ENCODE data around the gene ALOX12. TPM values are rescaled to one million over a fixed set of nuclear protein-coding genes. Genes with fewer than 3 reads are reported as not detected.
A peak's percentile ranks its signal among the peaks of the same experiment; 100 is the strongest.

Gene ALOX12
- total and polyA plus RNA-seq, 2 donors = under 0.01 to 0.32 TPM

- no peak overlapping the region for H3K27ac ChIP-seq (ENCODE audit: low read depth in 1 of 2, low read length in 1 of 2)
- H3K4me3 ChIP-seq (ENCODE audit: low read length in 2 of 2) = no peak overlapping the region
- H3K4me1 ChIP-seq (ENCODE audit: control insufficient read depth in 2 of 2, insufficient read depth in 2 of 2, low read length in 2 of 2) = peaks cover 27 to 32% of the 10 kb centered on the region in 2 donors
- no peak for DNase-seq (ENCODE audit: low read depth in 6 of 9, low spot score in 9 of 9)
- WGBS = 98% methylated on average over 2 of the region's 2 CpGs
- no peaks in the 10 kb centered on the region for H3K9me3 ChIP-seq (ENCODE audit: control insufficient read depth in 2 of 2, insufficient read depth in 1 of 2, low read length in 1 of 2)
- H3K27me3 ChIP-seq (ENCODE audit: control insufficient read depth in 2 of 2, insufficient read depth in 1 of 2, low read length in 1 of 2) = no peaks in the 10 kb centered on the region
- peaks cover 4 to 5% of the 10 kb centered on the region in 2 donors for H3K36me3 ChIP-seq (ENCODE audit: control insufficient read depth in 2 of 2, insufficient read depth in 2 of 2, low read length in 1 of 2)
Measured at GRCh38 chr17:7010523-7010922, 14.7 kb downstream of the ALOX12 start.

- H3K27me3 ChIP-seq (ENCODE audit: control insufficient read depth in 2 of 2, insufficient read depth in 1 of 2, low read length in 1 of 2) = no peaks in the 10 kb centered on the region
- H3K9me3 ChIP-seq (ENCODE audit: control insufficient read depth in 2 of 2, insufficient read depth in 1 of 2, low read length in 1 of 2) = no peaks in the 10 kb centered on the region
- DNase-seq (ENCODE audit: low read depth in 6 of 9, low spot score in 9 of 9) = no peak
- H3K36me3 ChIP-seq (ENCODE audit: control insufficient read depth in 2 of 2, insufficient read depth in 2 of 2, low read length in 1 of 2) = peaks cover 5% of the 10 kb centered on the region in 2 donors
- no peak overlapping the region for H3K27ac ChIP-seq (ENCODE audit: low read depth in 1 of 2, low read length in 1 of 2)
- peak overlapping the region; percentile 80 to 93 for H3K4me3 ChIP-seq (ENCODE audit: low read length in 2 of 2)
- H3K4me1 ChIP-seq (ENCODE audit: control insufficient read depth in 2 of 2, insufficient read depth in 2 of 2, low read length in 2 of 2) = peaks cover 33 to 40% of the 10 kb centered on the region in 2 donors
- 67% methylated on average over 14 of the region's 14 CpGs for WGBS
Measured at GRCh38 chr17:7011415-7011814, 15.6 kb downstream of the ALOX12 start.

GRCh38 chr17:7011942-7012254 is 16.0 kb downstream of the ALOX12 start:
- H3K27ac ChIP-seq (ENCODE audit: low read depth in 1 of 2, low read length in 1 of 2) = peak overlapping the region; percentile 89 to 90
- H3K36me3 ChIP-seq (ENCODE audit: control insufficient read depth in 2 of 2, insufficient read depth in 2 of 2, low read length in 1 of 2) = peaks cover 4 to 10% of the 10 kb centered on the region in 2 donors
- H3K9me3 ChIP-seq (ENCODE audit: control insufficient read depth in 2 of 2, insufficient read depth in 1 of 2, low read length in 1 of 2) = no peaks in the 10 kb centered on the region
- 1% methylated on average over 6 of the region's 6 CpGs for WGBS
- DNase-seq (ENCODE audit: low read depth in 6 of 9, low spot score in 9 of 9) = no peak
- H3K4me3 ChIP-seq (ENCODE audit: low read length in 2 of 2) = peak overlapping the region; percentile 80 to 93
- H3K4me1 ChIP-seq (ENCODE audit: control insufficient read depth in 2 of 2, insufficient read depth in 2 of 2, low read length in 2 of 2) = peaks cover 33 to 45% of the 10 kb centered on the region in 2 donors
- H3K27me3 ChIP-seq (ENCODE audit: control insufficient read depth in 2 of 2, insufficient read depth in 1 of 2, low read length in 1 of 2) = no peaks in the 10 kb centered on the region

- H3K27me3 ChIP-seq (ENCODE audit: control insufficient read depth in 2 of 2, insufficient read depth in 1 of 2, low read length in 1 of 2) = no peaks in the 10 kb centered on the region
- H3K4me1 ChIP-seq (ENCODE audit: control insufficient read depth in 2 of 2, insufficient read depth in 2 of 2, low read length in 2 of 2) = peaks cover 35 to 66% of the 10 kb centered on the region in 2 donors
- peaks cover 5 to 13% of the 10 kb centered on the region in 2 donors for H3K36me3 ChIP-seq (ENCODE audit: control insufficient read depth in 2 of 2, insufficient read depth in 2 of 2, low read length in 1 of 2)
- H3K9me3 ChIP-seq (ENCODE audit: control insufficient read depth in 2 of 2, insufficient read depth in 1 of 2, low read length in 1 of 2) = no peaks in the 10 kb centered on the region
- 2% methylated on average over 75 of the region's 75 CpGs for WGBS
- DNase-seq (ENCODE audit: low read depth in 6 of 9, low spot score in 9 of 9) = peak in 8 of 9 donors; percentile 82 to 97 (median 94)
- H3K4me3 ChIP-seq (ENCODE audit: low read length in 2 of 2) = peak overlapping the region; percentile 80 to 93
- H3K27ac ChIP-seq (ENCODE audit: low read depth in 1 of 2, low read length in 1 of 2) = peak overlapping the region; percentile 89 to 90
Measured at GRCh38 chr17:7014261-7014994, 18.6 kb downstream of the ALOX12 start.

GRCh38 chr17:7014995-7015958 is 19.4 kb downstream of the ALOX12 start:
- H3K27ac ChIP-seq (ENCODE audit: low read depth in 1 of 2, low read length in 1 of 2) = peak overlapping the region; percentile 89 to 95
- peak overlapping the region; percentile 80 to 93 for H3K4me3 ChIP-seq (ENCODE audit: low read length in 2 of 2)
- H3K4me1 ChIP-seq (ENCODE audit: control insufficient read depth in 2 of 2, insufficient read depth in 2 of 2, low read length in 2 of 2) = peaks cover 35 to 69% of the 10 kb centered on the region in 2 donors
- 5% methylated on average over 56 of the region's 56 CpGs for WGBS
- peaks cover 5 to 13% of the 10 kb centered on the region in 2 donors for H3K36me3 ChIP-seq (ENCODE audit: control insufficient read depth in 2 of 2, insufficient read depth in 2 of 2, low read length in 1 of 2)
- DNase-seq (ENCODE audit: low read depth in 6 of 9, low spot score in 9 of 9) = peak in 1 of 9 donors; percentile 28
- H3K27me3 ChIP-seq (ENCODE audit: control insufficient read depth in 2 of 2, insufficient read depth in 1 of 2, low read length in 1 of 2) = peaks cover 0 to 5% of the 10 kb centered on the region in 2 donors
- H3K9me3 ChIP-seq (ENCODE audit: control insufficient read depth in 2 of 2, insufficient read depth in 1 of 2, low read length in 1 of 2) = no peaks in the 10 kb centered on the region

- Histone ChIP-seq H3K4me3 (ENCODE audit: low read length in 2 of 2) (no peak overlapping the region), H3K27ac (ENCODE audit: low read depth in 1 of 2, low read length in 1 of 2) (no peak overlapping the region), H3K4me1 (ENCODE audit: control insufficient read depth in 2 of 2, insufficient read depth in 2 of 2, low read length in 2 of 2) (peaks cover 26 to 62% of the 10 kb centered on the region in 2 donors), H3K9me3 (ENCODE audit: control insufficient read depth in 2 of 2, insufficient read depth in 1 of 2, low read length in 1 of 2) (no peaks in the 10 kb centered on the region), H3K36me3 (ENCODE audit: control insufficient read depth in 2 of 2, insufficient read depth in 2 of 2, low read length in 1 of 2) (peaks cover 5 to 13% of the 10 kb centered on the region in 2 donors), H3K27me3 (ENCODE audit: control insufficient read depth in 2 of 2, insufficient read depth in 1 of 2, low read length in 1 of 2) (peaks cover 8 to 15% of the 10 kb centered on the region in 2 donors)
- 97% methylated on average over 3 of the region's 3 CpGs for WGBS
- no peak for DNase-seq (ENCODE audit: low read depth in 6 of 9, low spot score in 9 of 9)
Measured at GRCh38 chr17:7016418-7016817, 20.6 kb downstream of the ALOX12 start.

GRCh38 chr17:7016886-7017826 is 21.3 kb downstream of the ALOX12 start:
- no peak for DNase-seq (ENCODE audit: low read depth in 6 of 9, low spot score in 9 of 9)
- Histone ChIP-seq H3K4me1 (ENCODE audit: control insufficient read depth in 2 of 2, insufficient read depth in 2 of 2, low read length in 2 of 2) (peaks cover 27 to 65% of the 10 kb centered on the region in 2 donors), H3K4me3 (ENCODE audit: low read length in 2 of 2) (no peak overlapping the region), H3K9me3 (ENCODE audit: control insufficient read depth in 2 of 2, insufficient read depth in 1 of 2, low read length in 1 of 2) (peaks cover 0 to 4% of the 10 kb centered on the region in 2 donors), H3K36me3 (ENCODE audit: control insufficient read depth in 2 of 2, insufficient read depth in 2 of 2, low read length in 1 of 2) (peaks cover 5 to 13% of the 10 kb centered on the region in 2 donors), H3K27me3 (ENCODE audit: control insufficient read depth in 2 of 2, insufficient read depth in 1 of 2, low read length in 1 of 2) (peaks cover 13 to 23% of the 10 kb centered on the region in 2 donors), H3K27ac (ENCODE audit: low read depth in 1 of 2, low read length in 1 of 2) (no peak overlapping the region)
- 96% methylated on average over 20 of the region's 20 CpGs for WGBS

GRCh38 chr17:7017827-7018200 is 22.0 kb downstream of the ALOX12 start:
- Histone ChIP-seq H3K9me3 (ENCODE audit: control insufficient read depth in 2 of 2, insufficient read depth in 1 of 2, low read length in 1 of 2) (peaks cover 0 to 4% of the 10 kb centered on the region in 2 donors), H3K36me3 (ENCODE audit: control insufficient read depth in 2 of 2, insufficient read depth in 2 of 2, low read length in 1 of 2) (peaks cover 5 to 13% of the 10 kb centered on the region in 2 donors), H3K27ac (ENCODE audit: low read depth in 1 of 2, low read length in 1 of 2) (peak overlapping the region in 1 of 2 donors; percentile 46), H3K4me3 (ENCODE audit: low read length in 2 of 2) (no peak overlapping the region), H3K27me3 (ENCODE audit: control insufficient read depth in 2 of 2, insufficient read depth in 1 of 2, low read length in 1 of 2) (peaks cover 20 to 29% of the 10 kb centered on the region in 2 donors), H3K4me1 (ENCODE audit: control insufficient read depth in 2 of 2, insufficient read depth in 2 of 2, low read length in 2 of 2) (peaks cover 28 to 71% of the 10 kb centered on the region in 2 donors)
- DNase-seq (ENCODE audit: low read depth in 6 of 9, low spot score in 9 of 9) = no peak
- 41% methylated on average over 12 of the region's 12 CpGs for WGBS
